Liver (tissue), 9 donors: ENCODE data around the gene BORCS5. TPM values are rescaled to one million over a fixed set of nuclear protein-coding genes. Genes with fewer than 3 reads are reported as not detected.

Experiments used
- DNase-seq: peaks from one replicate; pipeline ENCODE4 v3.0.0-alpha.2; 2017; ENCODE audit warnings: low spot score
- H3K27ac ChIP-seq, 2 donors: one replicate each; pipeline ENCODE4 v1.7.0; 2013; ENCODE audit warnings: inconsistent platforms in 2 of 2, low read length in 2 of 2, control low read depth in 1 of 2, low read depth in 1 of 2, mild to moderate bottlenecking in 1 of 2
- H3K27me3 ChIP-seq, 4 donors: one replicate each; pipeline versions ENCODE4 v1.6.1 to v1.7.0; 2013; ENCODE audit warnings: low read length in 3 of 4, inconsistent platforms in 1 of 4, mild to moderate bottlenecking in 1 of 4, moderate library complexity in 1 of 4; ENCODE audit not compliant: control insufficient read depth in 4 of 4, insufficient read depth in 4 of 4
- H3K36me3 ChIP-seq, 4 donors: one replicate each; pipeline versions ENCODE4 v1.6.1 to v1.7.0; 2013; ENCODE audit warnings: low read length in 3 of 4, mild to moderate bottlenecking in 3 of 4, low read depth in 1 of 4, moderate library complexity in 1 of 4; ENCODE audit not compliant: control insufficient read depth in 4 of 4, insufficient read depth in 3 of 4
- H3K4me1 ChIP-seq, 4 donors: one replicate each; pipeline versions ENCODE4 v1.6.1 to v1.7.0; 2013; ENCODE audit warnings: low read length in 3 of 4, mild to moderate bottlenecking in 3 of 4, moderate library complexity in 1 of 4; ENCODE audit not compliant: control insufficient read depth in 4 of 4, insufficient read depth in 4 of 4
- H3K4me3 ChIP-seq, 3 donors: one replicate each; pipeline versions ENCODE4 v1.6.1 to v1.7.0; 2013; ENCODE audit warnings: low read length in 3 of 3, control low read depth in 1 of 3, low read depth in 1 of 3, mild to moderate bottlenecking in 1 of 3
- H3K9ac ChIP-seq, 2 donors: one replicate each; pipeline ENCODE4 v1.7.0; 2013; ENCODE audit warnings: low read length in 2 of 2, mild to moderate bottlenecking in 2 of 2, moderate library complexity in 2 of 2, control low read depth in 1 of 2, low read depth in 1 of 2
- H3K9me3 ChIP-seq, 4 donors: one replicate each; pipeline versions ENCODE4 v1.6.1 to v1.7.0; 2013; ENCODE audit warnings: low read length in 3 of 4; ENCODE audit not compliant: control insufficient read depth in 4 of 4
- ATF3 ChIP-seq: IDR thresholded peaks from 2 replicates; pipeline ENCODE4 v1.6.1; 2016; ENCODE audit warnings: antibody characterized with exemption
- FOXA1 ChIP-seq: IDR thresholded peaks from 2 replicates; pipeline ENCODE4 v1.6.1; 2016; ENCODE audit warnings: antibody characterized with exemption
- FOXA2 ChIP-seq: IDR thresholded peaks from 2 replicates; pipeline ENCODE4 v1.6.1; 2016; ENCODE audit warnings: antibody characterized with exemption
- GABPA ChIP-seq, 2 donors: IDR thresholded peaks in 1 of 2; conservative IDR thresholded peaks in 1 of 2; 2 replicates each; pipeline ENCODE4 v1.6.1; 2016; ENCODE audit warnings: antibody characterized with exemption in 2 of 2, mild to moderate bottlenecking in 1 of 2, moderate library complexity in 1 of 2
- HNF4A ChIP-seq, 2 donors: conservative IDR thresholded peaks; 2 replicates each; pipeline ENCODE4 v1.6.1; 2016; ENCODE audit warnings: antibody characterized with exemption in 2 of 2, mild to moderate bottlenecking in 2 of 2
- HNF4G ChIP-seq: IDR thresholded peaks from 2 replicates; pipeline ENCODE4 v1.6.1; 2016; ENCODE audit warnings: antibody characterized with exemption
- JUND ChIP-seq, 2 donors: IDR thresholded peaks; 2 replicates each; pipeline ENCODE4 v1.6.1; 2016; ENCODE audit warnings: antibody characterized with exemption in 2 of 2
- NR2F2 ChIP-seq: IDR thresholded peaks from 2 replicates; pipeline ENCODE4 v1.6.1; 2016; ENCODE audit warnings: antibody characterized with exemption
- RAD21 ChIP-seq, 2 donors: IDR thresholded peaks; 2 replicates each; pipeline ENCODE4 v1.6.1; 2016; ENCODE audit warnings: antibody characterized with exemption in 2 of 2, mild to moderate bottlenecking in 2 of 2
- REST ChIP-seq: IDR thresholded peaks from 2 replicates; pipeline ENCODE4 v1.6.1; 2016; ENCODE audit warnings: antibody characterized with exemption, mild to moderate bottlenecking
- RXRA ChIP-seq, 2 donors: IDR thresholded peaks; 2 replicates each; pipeline ENCODE4 v1.6.1; 2017 to 2018; ENCODE audit warnings: antibody characterized with exemption in 2 of 2, mild to moderate bottlenecking in 1 of 2
- SP1 ChIP-seq: IDR thresholded peaks from 2 replicates; pipeline ENCODE4 v1.6.1; 2018; ENCODE audit warnings: antibody characterized with exemption, mild to moderate bottlenecking
- TAF1 ChIP-seq: conservative IDR thresholded peaks from 2 replicates; pipeline ENCODE4 v1.6.1; 2016; ENCODE audit warnings: antibody characterized with exemption, mild to moderate bottlenecking
- YY1 ChIP-seq: IDR thresholded peaks from 2 replicates; pipeline ENCODE4 v1.6.1; 2016; ENCODE audit warnings: antibody characterized with exemption, mild to moderate bottlenecking
- ZBTB33 ChIP-seq: IDR thresholded peaks from 2 replicates; pipeline ENCODE4 v1.6.1; 2016; ENCODE audit warnings: antibody characterized with exemption
- WGBS: extraction: QIAGEN DNeasy Blood & Tissue Kit; methylation state at CpG from one replicate; pipeline ENCODE4 v1.1.7; 2013; 5-methylcytosine and 5-hydroxymethylcytosine counted together
- polyA plus RNA-seq, 2 donors: library from polyadenylated mRNA; stranded (reverse) in 1 of 2; unstranded in 1 of 2; fragments of 200-250 nt in 1 of 2; fragments of >200 nt in 1 of 2; fragmentation: Nextera tagmentation in 1 of 2; extraction: Ambion mirVana in 1 of 2; gene quantifications; one replicate each; pipeline versions ENCODE4 v1.2.1 to v1.2.3, GENCODE V29; 2013 to 2015
- total RNA-seq, 2 donors: library from RNA; depleted of rRNA; stranded (reverse); fragments of >200 nt; gene quantifications; one replicate each; pipeline ENCODE4 v1.2.3, GENCODE V29; 2014
- TF ChIP-seq, protein P1 (sequence below): IDR thresholded peaks from 2 replicates; pipeline ENCODE4 v1.6.1; 2016; ENCODE audit warnings: antibody characterized with exemption
- TF ChIP-seq, protein P2 (sequence below): fragments of 150-350 bp; IDR thresholded peaks from 2 replicates; pipeline ENCODE4 v1.5.1; 2017; ENCODE audit warnings: improper control_type of control experiment, low read depth, low read length; ENCODE audit not compliant: missing input control
- donor health status: healthy.
- donor health status: healthy.
- donor health status: healthy.
- donor health status: healthy.
- donor health status: healthy.

The BORCS5 gene
- total and polyA plus RNA-seq, 4 donors = 4.5 to 11.4 (median 8.1) TPM

- Histone ChIP-seq H3K4me3 (no peak overlapping the region), H3K27ac (peak overlapping the region in 1 of 2 donors; percentile 65), H3K9me3 (no peaks in the 10 kb centered on the region), H3K9ac (no peak overlapping the region), H3K27me3 (no peaks in the 10 kb centered on the region), H3K4me1 (peaks cover 7 to 19% (median 10%) of the 10 kb centered on the region in 4 donors), H3K36me3 (no peaks in the 10 kb centered on the region)
- TF ChIP-seq SP1 (no peak), YY1 (no peak), NR2F2 (no peak), TAF1 (no peak), FOXA2 (no peak), ZBTB33 (no peak), RXRA (IDR thresholded peaks at IDR 0.05) (no peak), JUND (IDR thresholded peaks at IDR 0.05) (no peak), RAD21 (IDR thresholded peaks at IDR 0.05) (no peak), HNF4G (no peak), HNF4A (conservative IDR thresholded peaks at IDR 0.05) (no peak), FOXA1 (no peak), GABPA (IDR thresholded peaks at IDR 0.05 in 1 of 2, conservative IDR thresholded peaks at IDR 0.05 in 1 of 2) (no peak), REST (no peak)
- TF ChIP-seq, protein P1, sequence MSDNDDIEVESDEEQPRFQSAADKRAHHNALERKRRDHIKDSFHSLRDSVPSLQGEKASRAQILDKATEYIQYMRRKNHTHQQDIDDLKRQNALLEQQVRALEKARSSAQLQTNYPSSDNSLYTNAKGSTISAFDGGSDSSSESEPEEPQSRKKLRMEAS = no peak
- 96% methylated on average over 3 of the region's 3 CpGs for WGBS
- no peak for DNase-seq
Observed at GRCh38 chr12:12381982-12382381, 25.1 kb downstream of the BORCS5 start.

GRCh38 chr12:12384571-12385340 is 27.9 kb downstream of the BORCS5 start:
- DNase-seq = peak; percentile 37
- Histone ChIP-seq H3K9ac (no peak overlapping the region), H3K4me3 (no peak overlapping the region), H3K27me3 (no peaks in the 10 kb centered on the region), H3K27ac (peak overlapping the region; percentile 46 to 61), H3K36me3 (no peaks in the 10 kb centered on the region), H3K4me1 (peaks cover 7 to 16% (median 9%) of the 10 kb centered on the region in 4 donors), H3K9me3 (no peaks in the 10 kb centered on the region)
- WGBS = 49% methylated on average over 7 of the region's 7 CpGs
- TF ChIP-seq TAF1 = no peak
- no peak for TF ChIP-seq FOXA2
- TF ChIP-seq, protein P2, sequence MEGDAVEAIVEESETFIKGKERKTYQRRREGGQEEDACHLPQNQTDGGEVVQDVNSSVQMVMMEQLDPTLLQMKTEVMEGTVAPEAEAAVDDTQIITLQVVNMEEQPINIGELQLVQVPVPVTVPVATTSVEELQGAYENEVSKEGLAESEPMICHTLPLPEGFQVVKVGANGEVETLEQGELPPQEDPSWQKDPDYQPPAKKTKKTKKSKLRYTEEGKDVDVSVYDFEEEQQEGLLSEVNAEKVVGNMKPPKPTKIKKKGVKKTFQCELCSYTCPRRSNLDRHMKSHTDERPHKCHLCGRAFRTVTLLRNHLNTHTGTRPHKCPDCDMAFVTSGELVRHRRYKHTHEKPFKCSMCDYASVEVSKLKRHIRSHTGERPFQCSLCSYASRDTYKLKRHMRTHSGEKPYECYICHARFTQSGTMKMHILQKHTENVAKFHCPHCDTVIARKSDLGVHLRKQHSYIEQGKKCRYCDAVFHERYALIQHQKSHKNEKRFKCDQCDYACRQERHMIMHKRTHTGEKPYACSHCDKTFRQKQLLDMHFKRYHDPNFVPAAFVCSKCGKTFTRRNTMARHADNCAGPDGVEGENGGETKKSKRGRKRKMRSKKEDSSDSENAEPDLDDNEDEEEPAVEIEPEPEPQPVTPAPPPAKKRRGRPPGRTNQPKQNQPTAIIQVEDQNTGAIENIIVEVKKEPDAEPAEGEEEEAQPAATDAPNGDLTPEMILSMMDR = no peak
- TF ChIP-seq REST = no peak
- no peak for TF ChIP-seq GABPA (IDR thresholded peaks at IDR 0.05 in 1 of 2, conservative IDR thresholded peaks at IDR 0.05 in 1 of 2)
- peak; percentile 43 to 71 for TF ChIP-seq HNF4A (conservative IDR thresholded peaks at IDR 0.05)
- no peak for TF ChIP-seq ATF3
- peak; percentile 77 for TF ChIP-seq YY1
- peak; percentile 38 for TF ChIP-seq ZBTB33
- peak; percentile 21 for TF ChIP-seq SP1
- no peak for TF ChIP-seq NR2F2
